SJSA1 (cell line): ENCODE data around the gene WNT8B. TPM values are rescaled to one million over a fixed set of nuclear protein-coding genes. Genes with fewer than 3 reads are reported as not detected.

ENCODE experiments used
- DNase-seq, 2 experiments: peaks; one replicate each; pipeline ENCODE4 v3.0.0-alpha.2; 2015 to 2020; ENCODE audit warnings: low spot score in 2 of 2, low read depth in 1 of 2
- H3K27ac ChIP-seq: fragments of 250-450 bp; sonication (Bioruptor Pico); 2 replicates; pipeline ENCODE4 v1.5.1; 2020; ENCODE audit warnings: mild to moderate bottlenecking, moderate library complexity
- H3K27me3 ChIP-seq: fragments of 250-450 bp; sonication (Bioruptor Pico); replicated peaks from 2 replicates; pipeline ENCODE4 v1.5.1; 2020; ENCODE audit warnings: mild to moderate bottlenecking, moderate library complexity
- H3K36me3 ChIP-seq: fragments of 250-450 bp; sonication (Bioruptor Pico); 2 replicates; pipeline ENCODE4 v1.5.1; 2020; ENCODE audit warnings: mild to moderate bottlenecking
- H3K4me1 ChIP-seq: fragments of 250-450 bp; sonication (Bioruptor Pico); replicated peaks from 2 replicates; pipeline ENCODE4 v1.6.1; 2021; ENCODE audit warnings: mild to moderate bottlenecking
- H3K4me3 ChIP-seq: fragments of 250-450 bp; sonication (Bioruptor Pico); 2 replicates; pipeline ENCODE4 v1.5.1; 2020; ENCODE audit warnings: mild to moderate bottlenecking
- H3K9me3 ChIP-seq: fragments of 250-450 bp; sonication (Bioruptor Pico); replicated peaks from 2 replicates; pipeline ENCODE4 v1.5.1; 2020; ENCODE audit warnings: mild to moderate bottlenecking
- total RNA-seq: library from RNA; depleted of rRNA; stranded (reverse); fragments of >200 nt; shearing (Covaris generic); gene quantifications from 2 replicates; pipeline ENCODE4 v1.2.3, GENCODE V29; 2014; rRNA removed

WNT8B gene
- total RNA-seq, 1 experiment from 2014 or later, result not detected

DNA sequence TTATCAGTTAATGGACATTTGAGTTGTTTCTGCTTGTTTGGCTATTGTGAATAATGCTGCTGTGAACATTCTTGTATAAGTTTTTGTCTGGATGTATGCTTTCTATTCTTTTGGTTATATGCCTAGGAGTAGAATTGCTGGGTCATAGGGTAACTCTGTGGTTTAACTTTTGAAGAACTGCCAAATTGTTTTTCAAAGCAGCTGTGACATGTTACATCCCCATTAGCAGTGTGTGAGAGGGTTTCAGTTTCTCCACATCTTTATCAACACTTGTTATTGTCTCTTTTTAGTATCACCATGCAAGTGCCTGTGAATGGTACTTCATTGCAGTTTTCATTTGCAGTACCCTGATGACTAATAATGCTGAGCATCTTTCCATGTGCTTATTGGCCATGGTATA lies 69.0 kb downstream of the WNT8B start:
- no peaks in the 10 kb centered on the region for H3K27me3 ChIP-seq
- H3K9me3 ChIP-seq, result no peaks in the 10 kb centered on the region
- H3K36me3 ChIP-seq, result peaks cover 16% of the 10 kb centered on the region
- H3K27ac ChIP-seq, result no peak overlapping the region
- no peak for DNase-seq
- H3K4me1 ChIP-seq, result peaks cover 23% of the 10 kb centered on the region
- H3K4me3 ChIP-seq, result no peak overlapping the region

Other genes with a start within 250 kb of the WNT8B start
- gene CHUK, start 233.4 kb upstream of the WNT8B start, total RNA-seq, result 54.4 and 57.4 TPM in 2 replicates
- gene CWF19L1, start 195.4 kb upstream of the WNT8B start, total RNA-seq, result 42.6 and 63.5 TPM in 2 replicates
- 34.6 and 47.7 TPM in 2 replicates for gene BLOC1S2, start 176.3 kb upstream of the WNT8B start, total RNA-seq
- not detected in 2 replicates for gene PKD2L1, start 132.8 kb upstream of the WNT8B start, total RNA-seq
- gene SCD, start 115.8 kb upstream of the WNT8B start, total RNA-seq, result 37.0 and 41.8 TPM in 2 replicates
- gene SEC31B, start 56.9 kb downstream of the WNT8B start, total RNA-seq, result 1.8 and 2.2 TPM in 2 replicates
- gene NDUFB8, start 66.9 kb downstream of the WNT8B start, total RNA-seq, result 195 and 280 TPM in 2 replicates
- 3.0 and 9.5 TPM in 2 replicates for gene HIF1AN, start 72.9 kb downstream of the WNT8B start, total RNA-seq